H1 (cell line): ENCODE data around the gene PCCA. TPM values are rescaled to one million over a fixed set of nuclear protein-coding genes. Genes with fewer than 3 reads are reported as not detected.

Experiments used
- CTCF ChIA-PET: fragments of 300-600 bp; sonication (Branson Sonifier 250); formaldehyde crosslinking; loops from one replicate; lab custom pipeline; 2021; ENCODE audit not compliant: partially characterized antibody; lab: Charles Lee
- POLR2A ChIA-PET: fragments of 300-600 bp; sonication (Branson Sonifier 250); formaldehyde crosslinking; loops from one replicate; lab custom pipeline; 2021; ENCODE audit warnings: inconsistent platforms; ENCODE audit not compliant: partially characterized antibody; lab: Charles Lee
- DNase-seq, 2 experiments: peaks; one replicate each; pipeline versions ENCODE4 v3.0.0 to v3.0.0-alpha.2; 2010 to 2022; ENCODE audit warnings: low spot score in 2 of 2, low read depth in 1 of 2, mixed read lengths in 1 of 2
- FAIRE-seq: peaks from 2 replicates; lab custom pipeline; 2011; peaks lifted over from hg19 to GRCh38; lab: Jason Lieb, UNC
- H2AFZ ChIP-seq: 2 replicates; pipeline ENCODE4 v1.8.1; 2012; ENCODE audit warnings: low read length, inconsistent platforms
- H2AK5ac ChIP-seq: 2 replicates; pipeline ENCODE4 v1.6.1; 2013; ENCODE audit warnings: low read depth, low read length
- H2BK120ac ChIP-seq: replicated peaks from 2 replicates; pipeline ENCODE3; 2013; ENCODE audit warnings: low read depth, low read length, inconsistent platforms
- H2BK12ac ChIP-seq: 2 replicates; pipeline ENCODE4 v1.6.1; 2013; ENCODE audit warnings: low read depth, low read length
- H2BK15ac ChIP-seq: 2 replicates; pipeline ENCODE4 v1.6.1; 2013; ENCODE audit warnings: low read length
- H2BK20ac ChIP-seq: 2 replicates; pipeline ENCODE4 v1.6.1; 2013; ENCODE audit warnings: low read length
- H2BK5ac ChIP-seq: 2 replicates; pipeline ENCODE4 v1.6.1; 2013; ENCODE audit warnings: low read depth, low read length
- H3K14ac ChIP-seq: 2 replicates; pipeline ENCODE4 v1.6.1; 2013; ENCODE audit warnings: inconsistent platforms; ENCODE audit not compliant: insufficient read length
- H3K18ac ChIP-seq: 2 replicates; pipeline ENCODE4 v1.6.1; 2013; ENCODE audit warnings: low read length; ENCODE audit errors: extremely low read depth
- H3K23ac ChIP-seq: 2 replicates; pipeline ENCODE4 v1.6.1; 2013; ENCODE audit warnings: inconsistent platforms; ENCODE audit not compliant: insufficient read length
- H3K23me2 ChIP-seq: 2 replicates; pipeline ENCODE4 v1.6.1; 2013; ENCODE audit warnings: low read depth, low read length
- H3K27ac ChIP-seq: 2 replicates; pipeline ENCODE4 v1.6.1; 2011; ENCODE audit warnings: low read depth, low read length, inconsistent platforms
- H3K27me3 ChIP-seq, 4 experiments: replicated peaks in 1 of 4; 1 replicate in 1 of 4; 2 replicates in 3 of 4; pipeline versions ENCODE4 v1.6.1 to v1.8.1; 2011 to 2013; ENCODE audit warnings: low read length in 3 of 4, mild to moderate bottlenecking in 3 of 4, inconsistent platforms in 2 of 4, mixed read lengths in 2 of 4, moderate library complexity in 1 of 4; ENCODE audit not compliant: control insufficient read depth in 3 of 4, insufficient read depth in 3 of 4; ENCODE audit errors: extremely low read depth in 1 of 4
- H3K36me3 ChIP-seq, 4 experiments: 2 replicates each; pipeline versions ENCODE4 v1.6.1 to v1.8.1; 2011 to 2013; ENCODE audit warnings: mild to moderate bottlenecking in 4 of 4, low read length in 3 of 4, moderate library complexity in 2 of 4, control low read depth in 1 of 4, inconsistent platforms in 1 of 4; ENCODE audit not compliant: insufficient read depth in 4 of 4, control insufficient read depth in 2 of 4
- H3K4ac ChIP-seq: replicated peaks from 2 replicates; pipeline ENCODE3; 2013; ENCODE audit warnings: low read length, low read depth, mixed read lengths, inconsistent platforms; ENCODE audit not compliant: insufficient read length
- H3K4me1 ChIP-seq, 4 experiments: replicated peaks in 1 of 4; 1 replicate in 1 of 4; 2 replicates in 3 of 4; pipeline versions ENCODE4 v1.6.1 to v1.8.1; 2011 to 2013; ENCODE audit warnings: low read length in 3 of 4, inconsistent platforms in 2 of 4, mixed read lengths in 1 of 4; ENCODE audit not compliant: insufficient read depth in 4 of 4, control insufficient read depth in 3 of 4
- H3K4me2 ChIP-seq, 2 experiments: 2 replicates each; pipeline versions ENCODE4 v1.6.1 to v1.8.1; 2011 to 2013; ENCODE audit warnings: low read depth in 2 of 2, low read length in 2 of 2, control low read depth in 1 of 2, inconsistent platforms in 1 of 2, mild to moderate bottlenecking in 1 of 2; ENCODE audit not compliant: insufficient read depth in 1 of 2
- H3K4me3 ChIP-seq, 4 experiments: fragments of 200-600, 300-600 bp in 1 of 4; sonication (generic), shearing (Covaris generic), sonication (Bioruptor Twin) in 1 of 4; 2 replicates each; pipeline versions ENCODE4 v1.5.1 to v1.8.1; 2011 to 2016; ENCODE audit warnings: low read length in 4 of 4, low read depth in 3 of 4, control low read depth in 2 of 4, inconsistent platforms in 2 of 4, mild to moderate bottlenecking in 2 of 4, mixed read lengths in 1 of 4, moderate library complexity in 1 of 4; ENCODE audit not compliant: insufficient read depth in 2 of 4; ENCODE audit errors: extremely low read depth in 1 of 4
- H3K56ac ChIP-seq: replicated peaks from 2 replicates; pipeline ENCODE3; 2013; ENCODE audit warnings: low read depth, mild to moderate bottlenecking, mixed read lengths, low read length, inconsistent platforms; ENCODE audit not compliant: insufficient read length
- H3K79me1 ChIP-seq: 2 replicates; pipeline ENCODE4 v1.6.1; 2013; ENCODE audit warnings: low read depth, low read length, control low read depth
- H3K79me2 ChIP-seq, 2 experiments: 2 replicates each; pipeline versions ENCODE4 v1.6.1 to v1.8.1; 2012 to 2013; ENCODE audit warnings: low read length in 2 of 2, mild to moderate bottlenecking in 2 of 2, inconsistent platforms in 1 of 2; ENCODE audit not compliant: insufficient read depth in 2 of 2, control insufficient read depth in 1 of 2
- H3K9ac ChIP-seq, 4 experiments: replicated peaks in 1 of 4; 1 replicate in 1 of 4; 2 replicates in 3 of 4; pipeline versions ENCODE4 v1.6.1 to v1.8.1; 2011 to 2013; ENCODE audit warnings: low read depth in 3 of 4, low read length in 3 of 4, control low read depth in 2 of 4, mild to moderate bottlenecking in 2 of 4, moderate library complexity in 2 of 4, inconsistent platforms in 1 of 4; ENCODE audit errors: extremely low read depth in 1 of 4
- H3K9me3 ChIP-seq, 2 experiments: 2 replicates each; pipeline versions ENCODE4 v1.6.1 to v1.8.1; 2012 to 2013; ENCODE audit warnings: mild to moderate bottlenecking in 2 of 2, moderate library complexity in 2 of 2, control low read depth in 1 of 2, inconsistent platforms in 1 of 2, low read depth in 1 of 2, low read length in 1 of 2, mixed read lengths in 1 of 2; ENCODE audit not compliant: insufficient read depth in 2 of 2
- H4K20me1 ChIP-seq, 2 experiments: replicated peaks in 1 of 2; 2 replicates each; pipeline versions ENCODE3 to v1.8.1; 2011 to 2013; ENCODE audit warnings: inconsistent platforms in 2 of 2, low read length in 2 of 2, mild to moderate bottlenecking in 1 of 2; ENCODE audit not compliant: insufficient read depth in 2 of 2, control insufficient read depth in 1 of 2
- H4K5ac ChIP-seq: 2 replicates; pipeline ENCODE4 v1.6.1; 2013; ENCODE audit warnings: low read length, low read depth, mixed read lengths, inconsistent platforms; ENCODE audit not compliant: insufficient read length
- H4K8ac ChIP-seq: 2 replicates; pipeline ENCODE4 v1.8.0; 2013; ENCODE audit warnings: mild to moderate bottlenecking, moderate library complexity, low read length, inconsistent platforms; ENCODE audit not compliant: insufficient read depth; ENCODE audit errors: extremely low read depth
- H4K91ac ChIP-seq: replicated peaks from 2 replicates; pipeline ENCODE3; 2013; ENCODE audit warnings: low read length, mixed read lengths, inconsistent platforms; ENCODE audit not compliant: insufficient read length
- ATF3 ChIP-seq: IDR thresholded peaks from 2 replicates; pipeline ENCODE4 v1.6.1; 2011; ENCODE audit warnings: low read depth, mild to moderate bottlenecking, low read length; ENCODE audit not compliant: insufficient read depth
- CEBPB ChIP-seq: IDR thresholded peaks from 2 replicates; pipeline ENCODE4 v1.6.1; 2012; ENCODE audit warnings: low read depth, low read length
- CHD2 ChIP-seq: IDR thresholded peaks from 2 replicates; pipeline ENCODE4 v1.6.1; 2012; ENCODE audit warnings: low read length, improper control_type of control experiment
- NANOG ChIP-seq: IDR thresholded peaks from 2 replicates; pipeline ENCODE4 v1.6.1; 2011; ENCODE audit warnings: low read length, low read depth, mild to moderate bottlenecking, inconsistent platforms; ENCODE audit not compliant: insufficient read depth, poor library complexity, severe bottlenecking
- POU5F1 ChIP-seq: IDR thresholded peaks from 2 replicates; pipeline ENCODE4 v1.6.1; 2011; ENCODE audit warnings: low read depth, mild to moderate bottlenecking, low read length, moderate library complexity
- RAD21 ChIP-seq, 2 experiments: IDR thresholded peaks in 1 of 2; conservative IDR thresholded peaks in 1 of 2; 2 replicates each; pipeline ENCODE4 v1.6.1; 2011; ENCODE audit warnings: low read depth in 2 of 2, low read length in 2 of 2, improper control_type of control experiment in 1 of 2, inconsistent platforms in 1 of 2, mild to moderate bottlenecking in 1 of 2, moderate library complexity in 1 of 2
- RBBP5 ChIP-seq: IDR thresholded peaks from 2 replicates; pipeline ENCODE4 v1.7.1; 2012; ENCODE audit warnings: low read depth, mild to moderate bottlenecking, inconsistent platforms, low read length, moderate library complexity, borderline replicate concordance
- RXRA ChIP-seq: IDR thresholded peaks from 2 replicates; pipeline ENCODE4 v1.6.1; 2011; ENCODE audit warnings: low read depth, mild to moderate bottlenecking, low read length, moderate library complexity; ENCODE audit not compliant: insufficient read depth
- SIRT6 ChIP-seq: IDR thresholded peaks from one replicate; pipeline ENCODE4 v1.7.1; 2012; ENCODE audit warnings: low read length, inconsistent platforms
- ZNF274 ChIP-seq: IDR thresholded peaks from 2 replicates; pipeline ENCODE4 v1.7.0; 2012; ENCODE audit warnings: low read length, borderline replicate concordance; ENCODE audit errors: extremely low read depth
- WGBS, 2 experiments: shearing (Covaris generic) in 1 of 2; methylation state at CpG; one replicate each; pipeline versions ENCODE4 v1.1.6 to v1.1.7; 2013 to 2015; ENCODE audit warnings: low lambda C conversion rate in 2 of 2, mixed read lengths in 2 of 2, inconsistent platforms in 1 of 2, low coverage in 1 of 2, missing lambda C conversion rate in 1 of 2; ENCODE audit not compliant: insufficient replicate concordance in 2 of 2, insufficient coverage in 1 of 2, insufficient read length in 1 of 2; ENCODE audit errors: extremely low coverage in 1 of 2, missing lambda C conversion rate in 1 of 2; 5-methylcytosine and 5-hydroxymethylcytosine counted together
- polyA plus RNA-seq, 7 experiments: library from polyadenylated mRNA; depleted of rRNA in 3 of 7; stranded (reverse) in 5 of 7; unstranded in 2 of 7; fragments of >200 nt in 5 of 7; fragments of 200-250 nt in 2 of 7; gene quantifications; 1 replicate in 5 of 7; 2 replicates in 1 of 7; 4 replicates in 1 of 7; pipeline versions ENCODE4 v1.2.1 to v1.2.3, GENCODE V29; 2011 to 2013; ENCODE audit warnings: missing spikeins in 2 of 7, mixed read lengths in 2 of 7
- total RNA-seq: library from RNA; stranded (reverse); fragmentation: NEBNext Ultra II Directional; extraction: Animal tissue kit (Norgen Biotek cat#: 25700); gene quantifications from 2 replicates; pipeline ENCODE4 v1.2.1, GENCODE V29; 2021
- TF ChIP-seq, protein P1 (sequence below): IDR thresholded peaks from 2 replicates; pipeline ENCODE4 v1.6.1; 2011; ENCODE audit warnings: low read length, improper control_type of control experiment

The PCCA gene
- total and polyA plus RNA-seq, 2 of the 8 experiments (the other 6 are each of a cell fraction or from before 2014, with no cell fraction given), result 18.4 to 49.8 TPM

- 91% methylated on average over 4 of the region's 4 CpGs; no CpG with 5 or more reads in 1 of the 2 experiments for WGBS, 2 experiments
- Histone ChIP-seq H3K4me1 (no peaks in the 10 kb centered on the region), H3K27me3 (no peaks in the 10 kb centered on the region), H2BK5ac (no peak overlapping the region), H3K4me2 (no peak overlapping the region), H4K91ac (no peak overlapping the region), H3K18ac (no peak overlapping the region), H3K9ac (no peak overlapping the region), H3K9me3 (no peaks in the 10 kb centered on the region), H2BK20ac (no peak overlapping the region), H2AFZ (no peak overlapping the region), H2BK120ac (no peak overlapping the region), H2BK15ac (no peak overlapping the region), H3K23ac (no peak overlapping the region), H3K36me3 (no peaks in the 10 kb centered on the region), H3K4me3 (no peak overlapping the region), H4K5ac (no peak overlapping the region), H3K56ac (no peak overlapping the region), H2AK5ac (no peak overlapping the region), H3K23me2 (no peaks in the 10 kb centered on the region), H3K27ac (no peak overlapping the region), H3K4ac (no peak overlapping the region), H3K79me1 (peaks cover 2% of the 10 kb centered on the region; the same call in 1 of the 2 replicates), H2BK12ac (no peak overlapping the region), H3K14ac (no peak overlapping the region), H3K79me2 (no peaks in the 10 kb centered on the region), H4K8ac (no peak overlapping the region), H4K20me1 (no peaks in the 10 kb centered on the region)
- no peak for FAIRE-seq
- DNase-seq, result no peak
- ChIA-PET CTCF (interaction anchor here (0.7 kb wide), 1 partner anchor 35 kb away, joined by 3 read pairs; no protein-coding TSS in a partner anchor), POLR2A (no interaction called here)
- TF ChIP-seq RAD21 (IDR thresholded peaks at IDR 0.05 in 1 of 2, conservative IDR thresholded peaks at IDR 0.05 in 1 of 2; ENCODE audit: low read depth in 2 of 2, low read length in 2 of 2) (no peak), NANOG (no peak), RBBP5 (no peak), CHD2 (no peak), ZNF274 (no peak), ATF3 (no peak), SIRT6 (no peak), RXRA (no peak), POU5F1 (no peak), CEBPB (no peak)
- TF ChIP-seq, protein P1, sequence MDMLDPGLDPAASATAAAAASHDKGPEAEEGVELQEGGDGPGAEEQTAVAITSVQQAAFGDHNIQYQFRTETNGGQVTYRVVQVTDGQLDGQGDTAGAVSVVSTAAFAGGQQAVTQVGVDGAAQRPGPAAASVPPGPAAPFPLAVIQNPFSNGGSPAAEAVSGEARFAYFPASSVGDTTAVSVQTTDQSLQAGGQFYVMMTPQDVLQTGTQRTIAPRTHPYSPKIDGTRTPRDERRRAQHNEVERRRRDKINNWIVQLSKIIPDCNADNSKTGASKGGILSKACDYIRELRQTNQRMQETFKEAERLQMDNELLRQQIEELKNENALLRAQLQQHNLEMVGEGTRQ, result no peak
These were observed 201.4 kb downstream of the PCCA start for GRCh38 chr13:100290165-100290801.
